PC-3 (cell line): ENCODE data around the gene SNED1.

Source experiments
- EZH2 ChIP-seq: fragments of 300-600 bp; sonication (generic); IDR thresholded peaks from one replicate; pipeline ENCODE4 v1.6.1; 2017; ENCODE audit warnings: antibody characterized with exemption, mild to moderate bottlenecking, low read length; ENCODE audit not compliant: unreplicated experiment
- EZH2phosphoT487 ChIP-seq: fragments of 300-600 bp; sonication (generic); IDR thresholded peaks from 2 replicates; pipeline ENCODE4 v1.6.1; 2018; ENCODE audit warnings: mild to moderate bottlenecking, antibody characterized with exemption, low read length, borderline replicate concordance
- TF ChIP-seq, protein P1 (sequence below): fragments of 300-600 bp; sonication (generic); conservative IDR thresholded peaks from 2 replicates; pipeline ENCODE4 v1.5.1; 2017; ENCODE audit warnings: antibody characterized with exemption, low read depth, mild to moderate bottlenecking, low read length

DNA sequence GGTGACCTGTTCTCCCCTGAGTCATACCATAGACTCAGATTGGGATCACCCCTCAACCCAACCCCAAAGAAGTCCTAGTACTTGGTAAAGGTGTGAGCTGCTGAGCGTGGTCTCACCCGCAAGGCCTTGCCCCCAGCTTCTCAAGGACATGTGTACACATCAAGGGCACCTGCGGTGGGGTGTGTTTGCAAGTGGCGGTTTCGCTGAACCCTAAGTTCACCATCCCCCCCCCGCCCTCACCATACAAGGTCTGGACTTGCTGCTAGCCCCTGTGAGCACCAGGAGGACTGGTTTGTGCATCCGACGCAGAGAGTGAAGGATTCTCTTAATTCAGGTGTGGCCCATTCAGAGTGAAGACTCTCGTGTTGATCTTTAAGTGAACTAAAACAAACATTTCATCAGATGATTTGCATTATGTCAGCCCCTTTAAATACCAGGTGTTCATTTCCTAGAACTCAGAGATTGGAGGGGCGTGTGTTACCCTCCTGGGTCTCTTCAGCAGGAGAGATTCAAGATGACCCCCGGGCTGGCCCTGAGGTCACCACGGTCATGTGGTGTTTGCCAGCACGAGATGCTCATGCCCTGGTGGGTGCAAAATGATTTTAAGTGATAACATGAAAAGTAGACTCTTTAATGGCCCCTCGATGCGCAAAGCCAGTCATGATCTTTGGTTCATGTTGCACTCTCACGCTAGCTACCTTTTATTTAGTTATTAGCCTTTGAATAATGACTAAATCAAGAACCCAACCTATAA is 75.8 kb downstream of the SNED1 start:
- TF ChIP-seq, protein P1, sequence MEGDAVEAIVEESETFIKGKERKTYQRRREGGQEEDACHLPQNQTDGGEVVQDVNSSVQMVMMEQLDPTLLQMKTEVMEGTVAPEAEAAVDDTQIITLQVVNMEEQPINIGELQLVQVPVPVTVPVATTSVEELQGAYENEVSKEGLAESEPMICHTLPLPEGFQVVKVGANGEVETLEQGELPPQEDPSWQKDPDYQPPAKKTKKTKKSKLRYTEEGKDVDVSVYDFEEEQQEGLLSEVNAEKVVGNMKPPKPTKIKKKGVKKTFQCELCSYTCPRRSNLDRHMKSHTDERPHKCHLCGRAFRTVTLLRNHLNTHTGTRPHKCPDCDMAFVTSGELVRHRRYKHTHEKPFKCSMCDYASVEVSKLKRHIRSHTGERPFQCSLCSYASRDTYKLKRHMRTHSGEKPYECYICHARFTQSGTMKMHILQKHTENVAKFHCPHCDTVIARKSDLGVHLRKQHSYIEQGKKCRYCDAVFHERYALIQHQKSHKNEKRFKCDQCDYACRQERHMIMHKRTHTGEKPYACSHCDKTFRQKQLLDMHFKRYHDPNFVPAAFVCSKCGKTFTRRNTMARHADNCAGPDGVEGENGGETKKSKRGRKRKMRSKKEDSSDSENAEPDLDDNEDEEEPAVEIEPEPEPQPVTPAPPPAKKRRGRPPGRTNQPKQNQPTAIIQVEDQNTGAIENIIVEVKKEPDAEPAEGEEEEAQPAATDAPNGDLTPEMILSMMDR = no peak
- no peak for TF ChIP-seq EZH2
- TF ChIP-seq EZH2phosphoT487 = no peak
